HCT116 (cell line): ENCODE results near the gene LAIR1. TPM values are rescaled to one million over a fixed set of nuclear protein-coding genes. Genes with fewer than 3 reads are reported as not detected.
A peak's percentile ranks its signal among the peaks of the same experiment; 100 is the strongest.

Experiments used
- ATAC-seq: fragments of 200-7000 bp; cut with Tn5 transposase; 2 replicates; pipeline ENCODE4 v1.9.1; 2020; ENCODE audit warnings: mild to moderate bottlenecking, moderate library complexity
- BruUV-seq: library from RNA; stranded (reverse); fragments of 400-500 nt; replicated peaks from 2 replicates; lab custom pipeline; 2021; lab: Mats Ljungman, UMichigan
- CTCF ChIA-PET: fragments of 300-600 bp; sonication (Branson Sonifier 250); formaldehyde crosslinking; loops from one replicate; lab custom pipeline; 2021; ENCODE audit warnings: antibody characterized with exemption; lab: Charles Lee
- POLR2A ChIA-PET: fragments of 300-600, 350-600 bp; sonication (Branson Sonifier 250); formaldehyde crosslinking; loops from one replicate; lab custom pipeline; 2021; ENCODE audit warnings: antibody characterized with exemption; lab: Charles Lee
- RAD21 ChIA-PET, 2 experiments: fragments of 300-600 bp; sonication (Branson Sonifier 250); formaldehyde crosslinking; loops; one replicate each; lab custom pipeline; 2023; ENCODE audit warnings: low total read pairs in 2 of 2; ENCODE audit not compliant: uncharacterized antibody in 2 of 2, unreplicated experiment in 2 of 2, low non-redundant PET in 1 of 2; lab: Charles Lee
- DNase-seq: peaks from one replicate; pipeline ENCODE4 v3.0.0-alpha.2; 2010; ENCODE audit warnings: low read depth, low spot score
- H2AFZ ChIP-seq: fragments of 200-600 bp; shearing (Covaris generic), sonication (generic); 2 replicates; pipeline ENCODE4 v1.6.1; 2017; ENCODE audit warnings: low read depth, mixed run types, mixed read lengths, antibody characterized with exemption, low read length; ENCODE audit not compliant: poor library complexity, severe bottlenecking
- H3K27ac ChIP-seq: 2 replicates; pipeline ENCODE4 v1.5.1; 2012; ENCODE audit warnings: low read depth, low read length
- H3K27me3 ChIP-seq: fragments of 200-600 bp; sonication (generic); 2 replicates; pipeline ENCODE4 v1.6.1; 2016; ENCODE audit warnings: mixed run types, low read length, mixed read lengths; ENCODE audit not compliant: insufficient read depth
- H3K36me3 ChIP-seq, 2 experiments: fragments of 200-500 bp in 1 of 2; fragments of 200-600 bp in 1 of 2; sonication (Bioruptor generic) in 1 of 2; sonication (generic) in 1 of 2; 2 replicates each; pipeline versions ENCODE4 v1.5.1 to v1.6.1; 2014 to 2016; ENCODE audit warnings: low read length in 2 of 2, inconsistent platforms in 1 of 2, mixed read lengths in 1 of 2, mixed run types in 1 of 2; ENCODE audit not compliant: insufficient read depth in 2 of 2, control insufficient read depth in 1 of 2
- H3K4me1 ChIP-seq, 2 experiments: fragments of 200-600 bp in 1 of 2; sonication (generic) in 1 of 2; 2 replicates each; pipeline versions ENCODE4 v1.5.1 to v1.6.1; 2012 to 2017; ENCODE audit warnings: low read length in 2 of 2, inconsistent platforms in 1 of 2, mild to moderate bottlenecking in 1 of 2, mixed read lengths in 1 of 2, mixed run types in 1 of 2, moderate library complexity in 1 of 2; ENCODE audit not compliant: insufficient read depth in 2 of 2, control insufficient read depth in 1 of 2
- H3K4me2 ChIP-seq: fragments of 200-600 bp; sonication (generic); 2 replicates; pipeline ENCODE4 v1.6.1; 2017; ENCODE audit warnings: mixed run types, low read length, mixed read lengths
- H3K4me3 ChIP-seq, 2 experiments: fragments of 200-600 bp in 1 of 2; sonication (generic) in 1 of 2; replicated peaks in 1 of 2; 2 replicates each; pipeline ENCODE4 v1.5.1; 2011 to 2016; ENCODE audit warnings: low read length in 2 of 2, control low read depth in 1 of 2, low read depth in 1 of 2, mild to moderate bottlenecking in 1 of 2, mixed read lengths in 1 of 2, mixed run types in 1 of 2
- H3K79me2 ChIP-seq: fragments of 200-600 bp; sonication (generic); 2 replicates; pipeline ENCODE4 v1.6.1; 2017; ENCODE audit warnings: mild to moderate bottlenecking, mixed run types, low read length, moderate library complexity, mixed read lengths; ENCODE audit not compliant: insufficient read depth
- H3K9ac ChIP-seq: fragments of 200-600 bp; sonication (generic); 2 replicates; pipeline ENCODE4 v1.6.1; 2016; ENCODE audit warnings: low read length, mixed read lengths
- H3K9me2 ChIP-seq: fragments of 200-600 bp; sonication (generic), shearing (Covaris generic); 2 replicates; pipeline ENCODE4 v1.6.1; 2017; ENCODE audit warnings: mixed run types, mild to moderate bottlenecking, moderate library complexity; ENCODE audit not compliant: insufficient read depth
- H3K9me3 ChIP-seq, 2 experiments: fragments of 200-500 bp in 1 of 2; fragments of 200-600 bp in 1 of 2; sonication (Bioruptor generic) in 1 of 2; sonication (generic) in 1 of 2; 2 replicates each; pipeline ENCODE4 v1.6.1; 2014 to 2017; ENCODE audit warnings: low read length in 2 of 2, mixed read lengths in 2 of 2, inconsistent platforms in 1 of 2, low read depth in 1 of 2, mild to moderate bottlenecking in 1 of 2, mixed run types in 1 of 2, moderate library complexity in 1 of 2; ENCODE audit not compliant: control insufficient read depth in 1 of 2, insufficient read depth in 1 of 2
- H4K20me1 ChIP-seq: fragments of 200-600 bp; sonication (generic), shearing (Covaris generic); 2 replicates; pipeline ENCODE4 v1.6.1; 2017; ENCODE audit warnings: mixed run types, mild to moderate bottlenecking, moderate library complexity; ENCODE audit not compliant: insufficient read depth
- CBX3 ChIP-seq: IDR thresholded peaks from 2 replicates; pipeline ENCODE4 v1.6.1; 2012; ENCODE audit warnings: low read depth
- EGR1 ChIP-seq: IDR thresholded peaks from 2 replicates; pipeline ENCODE4 v1.6.1; 2012; ENCODE audit warnings: low read depth
- ELF1 ChIP-seq: IDR thresholded peaks from 2 replicates; pipeline ENCODE4 v1.6.1; 2012; ENCODE audit warnings: low read depth, borderline replicate concordance
- EZH2phosphoT487 ChIP-seq: fragments of 200-600 bp; IDR thresholded peaks from 2 replicates; pipeline ENCODE4 v1.6.1; 2018; ENCODE audit warnings: antibody characterized with exemption, borderline replicate concordance
- FOSL1 ChIP-seq: IDR thresholded peaks from 2 replicates; pipeline ENCODE4 v1.6.1; 2012; ENCODE audit warnings: low read depth
- JUND ChIP-seq: IDR thresholded peaks from 2 replicates; pipeline ENCODE4 v1.6.1; 2012
- POLR2AphosphoS5 ChIP-seq: IDR thresholded peaks from 2 replicates; pipeline ENCODE4 v1.6.1; 2011; ENCODE audit warnings: mild to moderate bottlenecking, low read depth, low read length, moderate library complexity
- RAD21 ChIP-seq: IDR thresholded peaks from 2 replicates; pipeline ENCODE4 v1.6.1; 2012; ENCODE audit warnings: low read depth, mild to moderate bottlenecking
- SIN3A ChIP-seq: IDR thresholded peaks from 2 replicates; pipeline ENCODE4 v1.6.1; 2012; ENCODE audit warnings: low read depth
- SRF ChIP-seq: IDR thresholded peaks from 2 replicates; pipeline ENCODE4 v1.6.1; 2012; ENCODE audit warnings: low read depth
- YY1 ChIP-seq: IDR thresholded peaks from 2 replicates; pipeline ENCODE4 v1.6.1; 2011; ENCODE audit warnings: low read length, low read depth, moderate library complexity, mild to moderate bottlenecking; ENCODE audit not compliant: insufficient replicate concordance; ENCODE audit errors: extremely low read depth
- ZBTB33 ChIP-seq: IDR thresholded peaks from 2 replicates; pipeline ENCODE4 v1.6.1; 2011; ENCODE audit warnings: mild to moderate bottlenecking, low read length, moderate library complexity; ENCODE audit not compliant: insufficient replicate concordance; ENCODE audit errors: extremely low read depth
- ZNF274 ChIP-seq: fragments of 200-500 bp; sonication (Bioruptor generic); IDR thresholded peaks from 2 replicates; pipeline ENCODE4 v1.6.1; 2014; ENCODE audit warnings: mild to moderate bottlenecking, low read depth, low read length, inconsistent platforms
- intact Hi-C: fragments of 100-400 bp; cut with micrococcal nuclease; formaldehyde crosslinking; loops from 2 replicates; pipeline ENCODE4 v1.10.0; 2022
- total RNA-seq: library from RNA; stranded (reverse); gene quantifications from one replicate; pipeline ENCODE4 v1.2.1, GENCODE V29; 2021; ENCODE audit not compliant: unreplicated experiment
- TF ChIP-seq, protein P1 (sequence below), 3 experiments: fragments of 200-600 bp in 1 of 3; sonication (generic) in 1 of 3; IDR thresholded peaks in 2 of 3; conservative IDR thresholded peaks in 1 of 3; 2 replicates each; pipeline ENCODE4 v1.5.1; 2012 to 2017; ENCODE audit warnings: low read depth in 2 of 3, low read length in 2 of 3, antibody characterized with exemption in 1 of 3, borderline replicate concordance in 1 of 3, control low read depth in 1 of 3, mild to moderate bottlenecking in 1 of 3, mixed read lengths in 1 of 3, mixed run types in 1 of 3, moderate library complexity in 1 of 3; ENCODE audit not compliant: insufficient read depth in 1 of 3
- TF ChIP-seq, protein P2 (sequence below): IDR thresholded peaks from 2 replicates; pipeline ENCODE4 v1.6.1; 2012; ENCODE audit warnings: low read depth
- TF ChIP-seq, protein P3 (sequence below): IDR thresholded peaks from 2 replicates; pipeline ENCODE4 v1.6.1; 2012
- TF ChIP-seq, protein P4 (sequence below): IDR thresholded peaks from 2 replicates; pipeline ENCODE4 v1.6.1; 2012

The LAIR1 gene
- total RNA-seq, 1 experiment from 2014 or later = 0.89 TPM

- H3K4me3 ChIP-seq = no peak overlapping the region
- H3K27me3 ChIP-seq = peaks cover 3% of the 10 kb centered on the region; the same call in 1 of the 2 replicates
- H3K9ac ChIP-seq = no peak overlapping the region
- H3K36me3 ChIP-seq = no peaks in the 10 kb centered on the region
- H3K79me2 ChIP-seq = no peaks in the 10 kb centered on the region
- no TSS peak for BruUV-seq
- no peak overlapping the region for H3K4me2 ChIP-seq
- ChIA-PET CTCF (no interaction called here), POLR2A (no interaction called here), RAD21 (no interaction called here)
- no peak overlapping the region for H3K27ac ChIP-seq
- no peaks in the 10 kb centered on the region for H3K9me2 ChIP-seq
- H4K20me1 ChIP-seq = no peaks in the 10 kb centered on the region
- ATAC-seq = no peak
- H3K4me1 ChIP-seq = no peaks in the 10 kb centered on the region
- no peak for DNase-seq
- TF ChIP-seq, protein P1, sequence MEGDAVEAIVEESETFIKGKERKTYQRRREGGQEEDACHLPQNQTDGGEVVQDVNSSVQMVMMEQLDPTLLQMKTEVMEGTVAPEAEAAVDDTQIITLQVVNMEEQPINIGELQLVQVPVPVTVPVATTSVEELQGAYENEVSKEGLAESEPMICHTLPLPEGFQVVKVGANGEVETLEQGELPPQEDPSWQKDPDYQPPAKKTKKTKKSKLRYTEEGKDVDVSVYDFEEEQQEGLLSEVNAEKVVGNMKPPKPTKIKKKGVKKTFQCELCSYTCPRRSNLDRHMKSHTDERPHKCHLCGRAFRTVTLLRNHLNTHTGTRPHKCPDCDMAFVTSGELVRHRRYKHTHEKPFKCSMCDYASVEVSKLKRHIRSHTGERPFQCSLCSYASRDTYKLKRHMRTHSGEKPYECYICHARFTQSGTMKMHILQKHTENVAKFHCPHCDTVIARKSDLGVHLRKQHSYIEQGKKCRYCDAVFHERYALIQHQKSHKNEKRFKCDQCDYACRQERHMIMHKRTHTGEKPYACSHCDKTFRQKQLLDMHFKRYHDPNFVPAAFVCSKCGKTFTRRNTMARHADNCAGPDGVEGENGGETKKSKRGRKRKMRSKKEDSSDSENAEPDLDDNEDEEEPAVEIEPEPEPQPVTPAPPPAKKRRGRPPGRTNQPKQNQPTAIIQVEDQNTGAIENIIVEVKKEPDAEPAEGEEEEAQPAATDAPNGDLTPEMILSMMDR (IDR thresholded peaks at IDR 0.05 in 2 of 3, conservative IDR thresholded peaks at IDR 0.05 in 1 of 3; ENCODE audit: borderline replicate concordance in 1 of 3, insufficient read depth in 1 of 3, low read depth in 2 of 3, low read length in 2 of 3) = no peak
- TF ChIP-seq POLR2AphosphoS5 (no peak), SRF (no peak), ZNF274 (no peak), JUND (no peak), EGR1 (no peak), FOSL1 (no peak), EZH2phosphoT487 (no peak), CBX3 (no peak), ZBTB33 (no peak), RAD21 (no peak), YY1 (no peak), SIN3A (no peak), ELF1 (no peak)
- TF ChIP-seq, protein P2, sequence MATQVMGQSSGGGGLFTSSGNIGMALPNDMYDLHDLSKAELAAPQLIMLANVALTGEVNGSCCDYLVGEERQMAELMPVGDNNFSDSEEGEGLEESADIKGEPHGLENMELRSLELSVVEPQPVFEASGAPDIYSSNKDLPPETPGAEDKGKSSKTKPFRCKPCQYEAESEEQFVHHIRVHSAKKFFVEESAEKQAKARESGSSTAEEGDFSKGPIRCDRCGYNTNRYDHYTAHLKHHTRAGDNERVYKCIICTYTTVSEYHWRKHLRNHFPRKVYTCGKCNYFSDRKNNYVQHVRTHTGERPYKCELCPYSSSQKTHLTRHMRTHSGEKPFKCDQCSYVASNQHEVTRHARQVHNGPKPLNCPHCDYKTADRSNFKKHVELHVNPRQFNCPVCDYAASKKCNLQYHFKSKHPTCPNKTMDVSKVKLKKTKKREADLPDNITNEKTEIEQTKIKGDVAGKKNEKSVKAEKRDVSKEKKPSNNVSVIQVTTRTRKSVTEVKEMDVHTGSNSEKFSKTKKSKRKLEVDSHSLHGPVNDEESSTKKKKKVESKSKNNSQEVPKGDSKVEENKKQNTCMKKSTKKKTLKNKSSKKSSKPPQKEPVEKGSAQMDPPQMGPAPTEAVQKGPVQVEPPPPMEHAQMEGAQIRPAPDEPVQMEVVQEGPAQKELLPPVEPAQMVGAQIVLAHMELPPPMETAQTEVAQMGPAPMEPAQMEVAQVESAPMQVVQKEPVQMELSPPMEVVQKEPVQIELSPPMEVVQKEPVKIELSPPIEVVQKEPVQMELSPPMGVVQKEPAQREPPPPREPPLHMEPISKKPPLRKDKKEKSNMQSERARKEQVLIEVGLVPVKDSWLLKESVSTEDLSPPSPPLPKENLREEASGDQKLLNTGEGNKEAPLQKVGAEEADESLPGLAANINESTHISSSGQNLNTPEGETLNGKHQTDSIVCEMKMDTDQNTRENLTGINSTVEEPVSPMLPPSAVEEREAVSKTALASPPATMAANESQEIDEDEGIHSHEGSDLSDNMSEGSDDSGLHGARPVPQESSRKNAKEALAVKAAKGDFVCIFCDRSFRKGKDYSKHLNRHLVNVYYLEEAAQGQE = no peak
- TF ChIP-seq, protein P3, sequence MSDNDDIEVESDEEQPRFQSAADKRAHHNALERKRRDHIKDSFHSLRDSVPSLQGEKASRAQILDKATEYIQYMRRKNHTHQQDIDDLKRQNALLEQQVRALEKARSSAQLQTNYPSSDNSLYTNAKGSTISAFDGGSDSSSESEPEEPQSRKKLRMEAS = no peak
- TF ChIP-seq, protein P4, sequence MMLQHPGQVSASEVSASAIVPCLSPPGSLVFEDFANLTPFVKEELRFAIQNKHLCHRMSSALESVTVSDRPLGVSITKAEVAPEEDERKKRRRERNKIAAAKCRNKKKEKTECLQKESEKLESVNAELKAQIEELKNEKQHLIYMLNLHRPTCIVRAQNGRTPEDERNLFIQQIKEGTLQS = no peak
- intact Hi-C loops = no loop called here
- H2AFZ ChIP-seq = peak overlapping the region; percentile 35
- H3K9me3 ChIP-seq = no peaks in the 10 kb centered on the region
These were observed 9.3 kb upstream of the LAIR1 start for GRCh38 chr19:54373781-54374631.
